ENCODE data around the gene ENGASE.
"Not testable (repeated sequence)": the region's sequence is repeated elsewhere in the genome, so short reads cannot be mapped to it uniquely, and the experiment has no call there.

Gene ENGASE

DNA sequence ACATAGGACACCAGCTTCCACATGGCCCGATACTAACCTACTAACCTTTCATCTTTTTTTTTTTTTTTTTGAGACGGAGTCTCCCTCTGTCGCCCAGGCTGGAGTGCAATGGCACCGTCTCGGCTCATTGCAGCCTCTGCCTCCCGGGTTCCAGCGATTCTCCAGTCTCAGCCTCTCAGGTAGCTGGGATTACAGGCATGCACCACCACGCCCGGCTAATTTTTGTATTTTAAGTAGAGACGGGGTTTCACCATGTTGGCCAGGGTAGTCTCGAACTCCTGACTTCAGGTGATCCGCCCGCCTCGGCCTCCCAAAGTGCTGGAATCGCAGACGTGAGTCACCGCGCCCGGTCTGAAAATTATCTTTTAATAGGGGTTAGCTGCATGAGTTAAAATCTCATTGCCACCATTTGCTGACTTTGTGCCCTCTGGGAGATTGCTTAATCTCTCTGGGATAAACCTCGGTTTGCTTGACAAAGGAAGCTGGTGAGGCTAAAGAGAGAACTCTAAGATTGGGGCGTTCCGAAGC, 439 bp upstream of the ENGASE start:
- DNase-seq (ENCODE audit: low read depth, low spot score): not testable (repeated sequence)
- H3K4me3 ChIP-seq (ENCODE audit: low read length): peak overlapping the region; percentile 47

DNA sequence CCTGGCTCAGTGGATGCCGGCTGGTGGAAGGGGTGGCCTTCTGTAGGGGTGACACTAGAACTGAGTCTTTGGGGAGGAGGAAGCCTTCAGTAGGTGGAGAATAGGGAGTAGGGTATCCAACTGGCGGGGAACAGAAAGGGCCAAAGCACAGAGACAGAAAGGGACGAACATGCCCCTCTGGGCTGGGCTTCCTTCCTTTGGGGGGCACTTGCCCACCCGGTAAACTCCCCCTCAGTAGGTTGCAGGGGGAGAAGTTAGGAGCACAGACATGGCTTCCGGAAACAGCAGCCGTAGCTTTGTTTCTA, 774 bp downstream of the ENGASE start:
- DNase-seq (ENCODE audit: low read depth, low spot score): no peak
- H3K4me3 ChIP-seq (ENCODE audit: low read length): peak overlapping the region; percentile 61

- DNase-seq (ENCODE audit: low read depth, low spot score): no peak
- H3K4me3 ChIP-seq (ENCODE audit: low read length): peak overlapping the region; percentile 61; the same call in 1 of the 2 replicates
Measured at GRCh38 chr17:79075861-79076406, 1.3 kb downstream of the ENGASE start.

DNA sequence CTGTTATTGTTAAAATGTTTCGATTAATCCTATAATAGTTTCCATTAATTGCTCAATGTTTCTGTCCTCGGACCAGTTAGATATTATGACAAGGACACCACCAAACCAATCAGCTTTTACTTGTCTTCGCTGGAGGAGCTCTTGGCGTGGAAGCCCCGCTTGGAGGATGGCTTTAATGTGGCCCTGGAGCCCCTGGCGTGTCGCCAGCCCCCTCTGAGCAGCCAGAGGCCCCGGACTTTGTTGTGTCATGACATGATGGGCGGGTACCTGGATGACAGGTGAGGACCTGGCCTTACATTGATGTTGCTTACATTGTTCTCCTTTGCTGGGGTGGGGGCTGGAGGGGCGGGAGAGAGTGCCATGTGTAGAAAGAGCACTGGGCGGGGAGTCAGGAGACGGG, 3.0 kb downstream of the ENGASE start:
- DNase-seq (ENCODE audit: low read depth, low spot score): no peak
- H3K4me3 ChIP-seq (ENCODE audit: low read length): no peak overlapping the region

DNA sequence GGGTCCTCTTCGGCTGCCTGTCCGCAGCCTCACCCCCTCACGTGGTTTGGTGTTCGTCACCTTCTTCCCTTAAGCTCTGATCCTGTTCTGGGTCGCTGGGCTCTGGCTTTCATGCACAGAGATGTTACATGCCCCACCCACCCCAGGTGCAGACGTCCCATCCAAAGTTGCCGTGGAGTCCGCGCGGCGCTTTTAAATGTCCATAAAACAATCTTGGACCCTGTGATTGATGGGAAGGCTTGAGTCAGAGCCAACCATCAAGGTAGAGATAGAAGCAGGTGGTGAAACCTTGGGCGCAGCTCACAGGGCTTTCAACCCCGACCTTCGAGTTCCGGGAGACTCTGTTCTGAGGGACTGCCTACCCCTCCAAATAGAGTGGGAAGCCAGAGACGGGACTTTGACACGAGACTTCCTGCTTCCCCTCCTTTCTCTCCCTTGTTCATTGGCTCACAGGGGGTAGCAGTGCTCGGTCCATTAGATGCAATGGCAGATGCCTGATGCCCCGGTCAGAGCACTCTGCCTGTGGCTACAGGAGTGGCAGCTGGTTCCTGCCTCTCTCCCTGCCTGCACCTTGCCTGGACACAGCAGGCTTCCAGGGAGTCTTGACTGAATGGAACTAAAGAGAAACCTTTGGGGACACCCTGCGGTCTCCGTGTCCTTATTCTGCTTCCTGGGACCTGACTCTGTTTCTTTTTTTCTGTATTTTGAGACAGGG, 4.0 kb downstream of the ENGASE start:
- DNase-seq (ENCODE audit: low read depth, low spot score): no peak
- no peak overlapping the region for H3K4me3 ChIP-seq (ENCODE audit: low read length)

GRCh38 chr17:79079421-79080200, 5.0 kb downstream of the ENGASE start:
- DNase-seq (ENCODE audit: low read depth, low spot score): no peak
- no peak overlapping the region for H3K4me3 ChIP-seq (ENCODE audit: low read length)

- DNase-seq (ENCODE audit: low read depth, low spot score): no peak
- H3K4me3 ChIP-seq (ENCODE audit: low read length): no peak overlapping the region
Measured at GRCh38 chr17:79080349-79080748, 5.7 kb downstream of the ENGASE start.

DNA sequence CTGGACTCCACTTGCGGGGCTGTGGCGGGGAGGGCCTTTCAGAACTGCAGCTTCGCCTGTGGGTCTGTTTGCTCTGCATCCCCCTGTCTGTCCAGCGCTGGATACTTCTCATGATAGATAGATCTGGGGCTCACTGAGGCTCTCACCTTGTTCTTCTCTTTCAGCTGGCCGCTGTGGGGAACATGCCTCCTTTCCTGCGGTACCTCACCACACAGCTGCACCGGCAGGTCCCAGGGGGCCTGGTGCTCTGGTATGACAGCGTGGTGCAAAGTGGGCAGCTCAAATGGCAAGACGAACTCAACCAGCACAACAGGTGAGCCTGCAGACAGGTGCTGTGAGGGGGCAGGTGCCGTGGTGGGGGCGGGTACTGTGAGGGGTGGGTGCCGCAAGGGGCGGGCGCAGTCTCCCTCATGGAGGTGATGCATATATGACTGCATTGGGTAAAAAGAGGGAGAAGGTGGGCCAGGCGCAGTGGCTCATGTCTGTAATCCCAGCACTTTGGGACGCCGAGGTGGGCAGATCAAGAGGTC, 6.2 kb downstream of the ENGASE start:
- no peak for DNase-seq (ENCODE audit: low read depth, low spot score)
- no peak overlapping the region for H3K4me3 ChIP-seq (ENCODE audit: low read length)

DNA sequence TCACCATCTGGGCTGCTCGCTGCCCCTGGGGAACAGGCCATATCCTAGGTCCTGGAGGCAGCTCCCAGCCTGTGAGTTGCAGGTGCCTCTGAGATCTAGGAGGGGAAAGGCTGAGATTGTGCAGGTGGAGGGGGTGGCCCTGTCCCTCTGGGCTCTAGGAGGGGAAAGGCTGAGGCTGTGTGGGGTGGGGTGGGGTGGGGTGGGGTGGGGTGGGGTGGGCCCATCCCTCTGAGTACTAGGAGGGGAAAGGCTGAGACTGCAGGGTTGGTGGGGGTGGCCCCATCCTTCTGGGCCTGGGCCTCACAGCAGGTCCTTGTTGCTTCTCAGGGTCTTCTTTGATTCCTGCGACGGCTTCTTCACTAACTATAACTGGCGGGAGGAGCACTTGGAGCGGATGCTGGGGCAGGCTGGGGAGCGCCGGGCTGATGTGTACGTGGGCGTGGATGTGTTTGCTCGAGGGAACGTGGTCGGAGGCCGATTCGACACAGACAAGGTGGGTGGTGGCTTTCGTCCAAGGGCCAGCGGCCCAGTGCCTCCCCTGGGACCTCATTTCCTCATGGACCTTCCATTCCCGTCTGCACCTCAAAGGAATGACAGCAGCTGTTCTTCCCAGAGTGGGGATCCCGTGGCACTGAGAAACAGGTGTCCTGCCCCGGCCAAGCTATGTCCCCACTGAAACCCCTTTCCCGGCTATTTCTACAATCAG, 7.1 kb downstream of the ENGASE start:
- DNase-seq (ENCODE audit: low read depth, low spot score): no peak
- no peak overlapping the region for H3K4me3 ChIP-seq (ENCODE audit: low read length)

DNA sequence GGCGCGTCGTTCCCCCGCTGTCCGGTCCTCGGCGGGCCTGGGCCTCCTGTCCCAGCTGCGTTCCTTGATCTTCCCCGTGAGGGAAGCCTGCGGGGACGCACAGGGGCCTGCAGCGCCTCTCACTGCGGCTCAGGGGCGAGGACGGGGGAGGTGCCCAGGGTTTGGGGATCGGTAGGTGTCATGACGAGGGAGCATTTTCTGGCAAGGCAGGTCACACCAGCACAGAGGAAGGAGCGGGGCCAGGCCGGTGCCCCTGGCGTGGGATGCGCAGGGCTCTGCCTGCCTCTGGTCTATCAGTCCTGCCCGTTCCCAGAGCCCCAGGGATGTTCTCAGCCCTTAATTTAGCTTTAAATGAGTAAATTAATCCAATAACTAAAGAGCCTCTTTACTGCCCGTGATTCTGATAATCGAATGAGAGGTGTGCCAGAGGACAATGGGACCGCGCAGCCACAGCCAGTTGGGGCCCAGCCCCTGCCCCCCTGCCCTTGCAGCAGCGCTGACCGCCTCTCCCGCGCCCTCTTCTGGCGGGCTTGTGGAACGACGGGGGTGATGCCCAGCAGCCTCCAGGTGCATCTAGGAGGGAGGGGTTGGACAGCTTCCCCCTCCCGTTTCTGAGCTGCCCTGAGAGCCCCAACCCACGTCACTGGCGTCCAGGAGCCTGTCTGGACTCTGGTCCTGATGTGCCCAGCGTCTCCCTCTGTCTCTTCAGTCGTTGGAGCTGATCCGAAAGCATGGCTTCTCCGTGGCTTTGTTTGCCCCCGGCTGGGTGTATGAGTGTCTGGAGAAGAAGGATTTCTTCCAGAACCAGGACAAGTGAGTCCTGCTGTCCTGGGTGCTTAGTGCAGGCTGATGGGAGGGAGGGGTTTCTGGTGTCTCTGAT, 7.9 kb downstream of the ENGASE start:
- no peak overlapping the region for H3K4me3 ChIP-seq (ENCODE audit: low read length)
- DNase-seq (ENCODE audit: low read depth, low spot score): no peak

DNA sequence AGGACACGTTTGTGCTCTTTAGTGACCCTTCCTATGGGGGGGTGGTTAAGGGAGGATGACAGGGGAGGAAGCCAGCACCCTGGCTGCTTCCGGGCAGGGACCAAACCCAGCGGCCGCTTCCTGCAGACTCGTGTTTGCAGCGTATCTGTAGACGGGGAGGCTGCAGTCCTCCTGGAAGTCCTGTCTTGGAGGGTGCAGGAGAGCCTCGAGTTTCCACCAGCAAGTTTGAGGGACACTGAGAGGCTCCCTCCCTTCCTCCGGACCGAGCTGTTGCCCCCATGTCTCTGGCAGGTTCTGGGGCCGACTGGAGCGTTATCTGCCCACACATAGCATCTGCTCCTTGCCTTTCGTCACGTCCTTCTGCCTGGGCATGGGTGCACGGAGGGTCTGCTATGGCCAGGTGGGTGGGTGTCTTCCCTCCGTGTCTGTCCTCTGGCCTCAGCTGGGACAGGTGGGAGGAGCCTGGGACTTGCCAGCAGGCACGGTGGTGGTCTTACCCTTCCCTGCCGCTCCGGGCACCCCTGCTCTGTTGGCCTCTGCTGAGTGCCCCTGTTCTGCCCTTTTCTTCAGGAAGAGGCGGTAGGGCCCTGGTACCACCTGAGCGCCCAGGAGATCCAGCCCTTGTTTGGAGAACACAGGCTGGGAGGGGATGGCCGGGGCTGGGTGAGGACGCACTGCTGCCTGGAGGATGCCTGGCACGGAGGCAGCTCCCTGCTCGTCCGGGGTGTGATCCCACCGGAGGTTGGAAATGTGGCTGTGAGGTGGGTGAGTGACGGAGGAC, 8.8 kb downstream of the ENGASE start:
- H3K4me3 ChIP-seq (ENCODE audit: low read length): no peak overlapping the region
- no peak for DNase-seq (ENCODE audit: low read depth, low spot score)

GRCh38 chr17:79084291-79085153, 9.9 kb downstream of the ENGASE start:
- no peak overlapping the region for H3K4me3 ChIP-seq (ENCODE audit: low read length)
- no peak for DNase-seq (ENCODE audit: low read depth, low spot score)

DNA sequence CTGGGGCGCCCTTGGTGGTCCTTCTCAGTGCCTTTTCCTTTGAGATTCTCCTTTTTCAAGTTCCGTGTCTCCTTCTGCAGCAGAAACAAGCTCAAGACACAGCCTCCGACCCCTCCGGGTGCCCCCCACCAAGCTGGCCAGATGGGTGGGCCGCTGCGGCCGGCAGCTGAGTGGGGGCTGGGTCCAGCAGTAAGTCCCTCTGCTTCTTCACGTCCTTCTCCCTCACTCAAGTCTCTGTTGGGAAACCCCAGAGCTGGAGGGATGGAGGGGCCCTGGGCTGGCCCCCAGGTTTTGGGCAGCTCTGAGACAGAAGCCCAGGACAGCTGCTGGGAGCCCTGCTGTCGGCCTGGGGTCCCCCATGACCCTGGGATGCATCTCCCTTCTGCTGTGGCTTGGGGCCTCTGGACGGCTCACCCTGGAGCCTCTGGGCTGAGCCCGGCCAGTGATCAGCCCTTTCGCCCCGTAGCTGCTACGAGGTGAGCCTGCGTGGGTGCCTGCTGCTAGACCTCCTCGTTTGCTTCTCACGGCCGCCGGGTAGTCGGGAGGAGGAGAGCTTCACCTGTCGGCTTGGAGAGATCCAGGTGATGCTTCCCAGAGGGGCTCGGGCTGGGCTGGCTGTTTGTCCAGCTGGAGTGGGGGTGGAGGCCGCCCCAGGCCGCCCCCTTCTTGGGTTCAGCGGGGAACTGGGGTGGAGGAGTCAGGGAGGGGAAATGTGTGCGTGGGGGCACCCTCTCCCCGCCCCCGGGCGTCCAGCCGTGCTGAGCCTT, 10.7 kb downstream of the ENGASE start:
- no peak overlapping the region for H3K4me3 ChIP-seq (ENCODE audit: low read length)
- no peak for DNase-seq (ENCODE audit: low read depth, low spot score)

- no peak overlapping the region for H3K4me3 ChIP-seq (ENCODE audit: low read length)
- no peak for DNase-seq (ENCODE audit: low read depth, low spot score)
Measured at GRCh38 chr17:79085921-79086551, 11.4 kb downstream of the ENGASE start.

- no peak overlapping the region for H3K4me3 ChIP-seq (ENCODE audit: low read length)
- DNase-seq (ENCODE audit: low read depth, low spot score): no peak
Measured at GRCh38 chr17:79086609-79087427, 12.2 kb downstream of the ENGASE start.

Data from Jurkat, Clone E6-1 (cell line).